ENCODE data around the gene TCF7L2.
A peak's percentile ranks its signal among the peaks of the same experiment; 100 is the strongest.
"Not testable (repeated sequence)": the region's sequence is repeated elsewhere in the genome, so short reads cannot be mapped to it uniquely, and the experiment has no call there.

The TCF7L2 gene

DNA sequence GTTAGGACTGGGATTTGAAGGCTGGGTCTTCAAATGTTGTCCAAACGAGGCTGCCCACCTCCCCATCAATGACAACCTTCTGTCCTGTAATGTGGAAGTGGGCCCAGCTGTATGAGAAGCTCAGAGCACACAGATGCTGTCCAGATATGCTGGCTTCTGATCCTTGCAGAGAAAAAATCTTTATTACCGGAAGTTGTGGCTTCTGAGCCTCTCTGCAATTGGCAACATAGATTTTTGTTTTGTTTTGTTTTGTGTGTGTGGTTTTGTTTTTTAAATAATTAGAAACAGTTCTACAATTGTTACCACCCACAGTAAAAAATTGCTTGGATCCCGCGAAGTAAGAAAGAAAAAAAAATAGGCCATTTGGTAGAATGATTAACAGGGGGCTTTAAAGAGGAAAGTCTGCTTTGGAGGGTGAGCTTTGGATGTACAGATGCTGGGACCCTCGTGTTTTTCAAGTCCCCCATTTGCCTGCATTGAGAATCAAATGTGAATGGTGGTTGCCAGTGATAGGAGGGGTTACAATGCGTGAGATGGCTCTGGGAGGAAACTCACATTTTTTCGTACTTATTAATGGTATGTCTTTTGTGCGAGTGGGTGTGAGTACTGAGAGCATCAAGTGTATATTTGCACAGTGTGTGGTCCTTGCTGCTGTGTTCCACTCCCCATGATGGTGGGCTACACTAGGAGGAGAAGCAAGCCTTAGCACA is 153.2 kb downstream of the TCF7L2 start:
- Histone ChIP-seq H3K27ac (ENCODE audit: low read length) (no peak overlapping the region), H2AFZ (ENCODE audit: low read depth, low read length) (no peak overlapping the region), H3K27me3 (ENCODE audit: low read depth, low read length) (peaks cover 3% of the 10 kb centered on the region; the same call in 1 of the 2 replicates), H3K4me3 (ENCODE audit: low read length) (no peak overlapping the region), H3K9me3 (ENCODE audit: insufficient read depth, low read length) (no peaks in the 10 kb centered on the region), H3K36me3 (replicated peaks; ENCODE audit: low read depth, low read length) (no peaks in the 10 kb centered on the region), H3K9ac (ENCODE audit: low read length) (no peak overlapping the region), H3K4me2 (ENCODE audit: low read length) (no peak overlapping the region), H3K4me1 (ENCODE audit: low read length) (no peaks in the 10 kb centered on the region), H3K79me2 (ENCODE audit: low read length) (no peaks in the 10 kb centered on the region), H4K20me1 (ENCODE audit: insufficient read depth, low read length) (no peaks in the 10 kb centered on the region)
- TF ChIP-seq EZH2phosphoT487 (IDR thresholded peaks at IDR 0.05; ENCODE audit: low read depth): no peak
- TF ChIP-seq, protein P1, sequence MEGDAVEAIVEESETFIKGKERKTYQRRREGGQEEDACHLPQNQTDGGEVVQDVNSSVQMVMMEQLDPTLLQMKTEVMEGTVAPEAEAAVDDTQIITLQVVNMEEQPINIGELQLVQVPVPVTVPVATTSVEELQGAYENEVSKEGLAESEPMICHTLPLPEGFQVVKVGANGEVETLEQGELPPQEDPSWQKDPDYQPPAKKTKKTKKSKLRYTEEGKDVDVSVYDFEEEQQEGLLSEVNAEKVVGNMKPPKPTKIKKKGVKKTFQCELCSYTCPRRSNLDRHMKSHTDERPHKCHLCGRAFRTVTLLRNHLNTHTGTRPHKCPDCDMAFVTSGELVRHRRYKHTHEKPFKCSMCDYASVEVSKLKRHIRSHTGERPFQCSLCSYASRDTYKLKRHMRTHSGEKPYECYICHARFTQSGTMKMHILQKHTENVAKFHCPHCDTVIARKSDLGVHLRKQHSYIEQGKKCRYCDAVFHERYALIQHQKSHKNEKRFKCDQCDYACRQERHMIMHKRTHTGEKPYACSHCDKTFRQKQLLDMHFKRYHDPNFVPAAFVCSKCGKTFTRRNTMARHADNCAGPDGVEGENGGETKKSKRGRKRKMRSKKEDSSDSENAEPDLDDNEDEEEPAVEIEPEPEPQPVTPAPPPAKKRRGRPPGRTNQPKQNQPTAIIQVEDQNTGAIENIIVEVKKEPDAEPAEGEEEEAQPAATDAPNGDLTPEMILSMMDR (IDR thresholded peaks at IDR 0.05; ENCODE audit: low read depth, low read length): no peak

DNA sequence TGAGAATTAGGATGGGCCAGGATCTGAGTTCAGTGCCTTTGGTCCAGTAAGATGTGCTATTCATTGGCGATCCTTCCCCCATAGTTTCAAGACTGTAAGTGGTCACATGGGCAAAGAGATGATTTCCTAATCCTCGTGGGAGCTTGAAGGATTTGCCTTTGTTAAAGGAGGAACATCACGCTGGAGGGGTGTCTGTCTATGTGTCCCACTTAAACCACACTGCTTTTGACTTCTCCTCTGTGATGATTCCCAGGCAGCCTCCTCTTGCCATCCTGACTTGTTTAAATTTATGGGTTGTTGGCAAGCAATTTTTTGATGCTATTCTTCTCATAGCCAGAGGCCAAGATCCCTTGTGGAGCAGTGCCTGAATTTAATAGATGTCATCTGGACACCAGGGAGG is 154.0 kb downstream of the TCF7L2 start:
- no peak overlapping the region for H3K9ac ChIP-seq (ENCODE audit: low read length)
- H3K27ac ChIP-seq (ENCODE audit: low read length): no peak overlapping the region
- no peak overlapping the region for H3K4me2 ChIP-seq (ENCODE audit: low read length)
- TF ChIP-seq, protein P1 (IDR thresholded peaks at IDR 0.05; ENCODE audit: low read depth, low read length): no peak
- TF ChIP-seq EZH2phosphoT487 (IDR thresholded peaks at IDR 0.05; ENCODE audit: low read depth): no peak
- H4K20me1 ChIP-seq (ENCODE audit: insufficient read depth, low read length): no peaks in the 10 kb centered on the region
- no peaks in the 10 kb centered on the region for H3K4me1 ChIP-seq (ENCODE audit: low read length)
- H2AFZ ChIP-seq (ENCODE audit: low read depth, low read length): no peak overlapping the region
- H3K4me3 ChIP-seq (ENCODE audit: low read length): no peak overlapping the region
- H3K9me3 ChIP-seq (ENCODE audit: insufficient read depth, low read length): no peaks in the 10 kb centered on the region
- H3K79me2 ChIP-seq (ENCODE audit: low read length): no peaks in the 10 kb centered on the region
- H3K27me3 ChIP-seq (ENCODE audit: low read depth, low read length): peaks cover 3% of the 10 kb centered on the region; the same call in 1 of the 2 replicates
- H3K36me3 ChIP-seq (replicated peaks; ENCODE audit: low read depth, low read length): no peaks in the 10 kb centered on the region

DNA sequence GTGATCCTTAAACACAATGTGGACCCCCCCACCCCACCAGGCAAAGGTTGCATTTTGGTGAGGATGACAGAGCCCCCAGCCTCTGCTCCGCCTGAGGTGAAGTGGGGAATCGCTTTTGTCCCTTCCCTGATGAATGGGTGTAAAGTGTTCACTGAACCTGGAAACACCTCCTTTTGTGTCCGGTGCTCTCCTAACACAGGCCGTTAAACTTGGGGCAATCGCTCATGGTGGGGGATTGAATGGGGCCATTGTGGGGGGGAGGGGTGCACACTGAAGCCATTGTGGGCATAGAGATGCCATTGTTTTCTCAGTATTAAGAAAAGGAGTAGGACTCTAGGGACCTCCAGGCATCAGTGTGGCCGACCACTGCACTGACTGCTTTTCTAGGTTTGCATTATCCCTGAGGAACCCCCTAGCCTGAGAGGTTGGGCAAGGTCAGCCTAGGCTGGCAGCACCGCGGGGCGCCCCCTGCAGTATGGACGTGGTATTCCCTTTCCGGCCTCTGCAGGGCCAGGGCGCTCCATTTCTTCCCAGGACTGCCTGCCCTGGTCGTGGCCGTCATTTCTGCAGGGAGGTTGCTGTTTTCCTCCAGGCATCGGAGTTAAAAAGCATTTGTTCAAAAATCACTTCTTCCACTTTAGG is 158.3 kb downstream of the TCF7L2 start:
- H3K79me2 ChIP-seq (ENCODE audit: low read length): no peaks in the 10 kb centered on the region
- H3K4me1 ChIP-seq (ENCODE audit: low read length): no peaks in the 10 kb centered on the region
- peaks cover 5% of the 10 kb centered on the region; the same call in 1 of the 2 replicates for H3K27me3 ChIP-seq (ENCODE audit: low read depth, low read length)
- H3K4me3 ChIP-seq (ENCODE audit: low read length): no peak overlapping the region
- H2AFZ ChIP-seq (ENCODE audit: low read depth, low read length): no peak overlapping the region
- no peaks in the 10 kb centered on the region for H3K9me3 ChIP-seq (ENCODE audit: insufficient read depth, low read length)
- no peaks in the 10 kb centered on the region for H4K20me1 ChIP-seq (ENCODE audit: insufficient read depth, low read length)
- no peaks in the 10 kb centered on the region for H3K36me3 ChIP-seq (replicated peaks; ENCODE audit: low read depth, low read length)
- TF ChIP-seq, protein P1 (IDR thresholded peaks at IDR 0.05; ENCODE audit: low read depth, low read length): peak; percentile 42
- TF ChIP-seq EZH2phosphoT487 (IDR thresholded peaks at IDR 0.05; ENCODE audit: low read depth): no peak
- H3K27ac ChIP-seq (ENCODE audit: low read length): no peak overlapping the region
- no peak overlapping the region for H3K4me2 ChIP-seq (ENCODE audit: low read length)
- H3K9ac ChIP-seq (ENCODE audit: low read length): no peak overlapping the region

DNA sequence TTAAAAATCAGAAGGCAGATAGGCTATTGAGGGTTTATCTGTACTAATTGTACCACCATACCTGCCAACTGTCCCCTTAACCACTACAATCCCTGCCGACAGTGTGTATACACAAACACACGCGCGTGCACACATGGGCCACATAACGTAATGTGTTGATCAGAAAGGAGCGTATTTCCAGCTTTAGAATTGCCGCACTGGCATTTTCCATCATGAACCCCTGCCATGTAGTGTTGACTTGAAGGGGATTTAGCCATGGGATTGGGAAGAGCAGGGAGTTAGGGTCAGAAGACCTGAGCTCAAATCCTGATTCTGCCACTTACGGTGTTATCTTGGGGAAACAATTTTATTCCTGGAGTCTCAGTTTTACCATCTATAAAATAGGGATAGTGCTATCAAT is 158.9 kb downstream of the TCF7L2 start:
- Histone ChIP-seq H3K9ac (ENCODE audit: low read length) (no peak overlapping the region), H4K20me1 (ENCODE audit: insufficient read depth, low read length) (no peaks in the 10 kb centered on the region), H3K9me3 (ENCODE audit: insufficient read depth, low read length) (no peaks in the 10 kb centered on the region), H3K36me3 (replicated peaks; ENCODE audit: low read depth, low read length) (no peaks in the 10 kb centered on the region), H3K27me3 (ENCODE audit: low read depth, low read length) (peaks cover 12% of the 10 kb centered on the region; the same call in 1 of the 2 replicates), H3K4me3 (ENCODE audit: low read length) (no peak overlapping the region), H3K27ac (ENCODE audit: low read length) (no peak overlapping the region), H3K79me2 (ENCODE audit: low read length) (no peaks in the 10 kb centered on the region), H3K4me2 (ENCODE audit: low read length) (no peak overlapping the region), H3K4me1 (ENCODE audit: low read length) (no peaks in the 10 kb centered on the region), H2AFZ (ENCODE audit: low read depth, low read length) (no peak overlapping the region)
- no peak for TF ChIP-seq EZH2phosphoT487 (IDR thresholded peaks at IDR 0.05; ENCODE audit: low read depth)
- TF ChIP-seq, protein P1 (IDR thresholded peaks at IDR 0.05; ENCODE audit: low read depth, low read length): no peak

DNA sequence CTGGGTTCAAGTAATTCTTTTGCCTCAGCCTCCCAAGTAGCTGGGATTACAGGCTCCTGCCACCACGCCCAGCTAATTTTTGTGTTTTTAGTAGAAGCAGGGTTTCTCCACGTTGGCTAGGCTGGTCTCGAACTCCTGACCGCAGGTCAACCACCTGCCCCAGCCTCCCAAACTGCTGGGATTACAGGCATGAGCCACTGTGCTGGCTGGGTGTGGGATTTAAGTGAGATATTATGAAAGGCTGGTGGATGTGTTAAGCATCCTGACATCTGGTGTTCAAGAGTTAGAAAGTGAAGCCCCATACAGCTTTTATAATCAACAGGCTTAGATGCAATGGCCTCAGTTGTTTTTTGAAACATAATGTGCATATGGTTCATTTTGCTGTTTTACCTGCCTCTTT is 159.4 kb downstream of the TCF7L2 start:
- not testable (repeated sequence) for H3K4me2 ChIP-seq (ENCODE audit: low read length); H3K36me3 ChIP-seq (replicated peaks; ENCODE audit: low read depth, low read length); H4K20me1 ChIP-seq (ENCODE audit: insufficient read depth, low read length); H3K4me1 ChIP-seq (ENCODE audit: low read length); H3K4me3 ChIP-seq (ENCODE audit: low read length); H3K79me2 ChIP-seq (ENCODE audit: low read length); H3K9me3 ChIP-seq (ENCODE audit: insufficient read depth, low read length); H3K27ac ChIP-seq (ENCODE audit: low read length); H3K9ac ChIP-seq (ENCODE audit: low read length); H2AFZ ChIP-seq (ENCODE audit: low read depth, low read length)
- H3K27me3 ChIP-seq (ENCODE audit: low read depth, low read length): peaks cover 13% of the 10 kb centered on the region; the same call in 1 of the 2 replicates

Measured in OCI-LY3 (cell line).